ENCODE measurements around the gene HARBI1. TPM values are rescaled to one million over a fixed set of nuclear protein-coding genes. Genes with fewer than 3 reads are reported as not detected.

HARBI1 gene
- total RNA-seq, 2 experiments from 2014 or later = 18.2 to 18.7 TPM

- Histone ChIP-seq H3K36me3 (ENCODE audit: insufficient read depth, low read length) (peaks cover 4% of the 10 kb centered on the region), H3K9me3 (ENCODE audit: control insufficient read depth in 1 of 2, insufficient read depth in 1 of 2, low read length in 2 of 2) (no peaks in the 10 kb centered on the region), H3K27ac (ENCODE audit: low read depth in 1 of 2, low read length in 2 of 2) (no peak overlapping the region), H3K4me3 (ENCODE audit: low read length) (no peak overlapping the region), H3K4me1 (ENCODE audit: insufficient read depth, low read length) (peaks cover 3% of the 10 kb centered on the region), H3K27me3 (ENCODE audit: control insufficient read depth in 1 of 2, insufficient read depth in 2 of 2, low read length in 2 of 2) (no peaks in the 10 kb centered on the region)
- Mint-ChIP-seq H3K4me3 (no peak overlapping the region), H3K36me3 (ENCODE audit: low read depth) (peaks cover 35% of the 10 kb centered on the region), H3K4me1 (ENCODE audit: low read depth) (peaks cover 42% of the 10 kb centered on the region), H3K27ac (no peak overlapping the region), H3K9me3 (no peaks in the 10 kb centered on the region), H3K27me3 (no peaks in the 10 kb centered on the region)
- ChIA-PET POLR2A (no interaction called here), CTCF (no interaction called here)
- intact Hi-C loops (cut with DNase I, micrococcal nuclease) = no loop called here
- TF ChIP-seq CTCF (IDR thresholded peaks at IDR 0.05) = no peak
- ATAC-seq (ENCODE audit: poor library complexity) (no peak), DNase-seq (no peak)
These were observed 34.4 kb downstream of the HARBI1 start for GRCh38 chr11:46582588-46582987.

- peaks cover 4% of the 10 kb centered on the region for H3K9me3 Mint-ChIP-seq
- POLR2A ChIA-PET = no interaction called here
- peaks cover 44% of the 10 kb centered on the region for H3K36me3 Mint-ChIP-seq (ENCODE audit: low read depth)
- no peak overlapping the region for H3K4me3 Mint-ChIP-seq
- intact Hi-C loops (cut with DNase I, micrococcal nuclease) = no loop called here
- ATAC-seq (ENCODE audit: poor library complexity) (no peak), DNase-seq (no peak)
- Histone ChIP-seq H3K9me3 (ENCODE audit: control insufficient read depth in 1 of 2, insufficient read depth in 1 of 2, low read length in 2 of 2) (no peaks in the 10 kb centered on the region), H3K36me3 (ENCODE audit: insufficient read depth, low read length) (no peaks in the 10 kb centered on the region), H3K27ac (ENCODE audit: low read depth in 1 of 2, low read length in 2 of 2) (no peak overlapping the region), H3K4me3 (ENCODE audit: low read length) (no peak overlapping the region), H3K27me3 (ENCODE audit: control insufficient read depth in 1 of 2, insufficient read depth in 2 of 2, low read length in 2 of 2) (no peaks in the 10 kb centered on the region), H3K4me1 (ENCODE audit: insufficient read depth, low read length) (peaks cover 3% of the 10 kb centered on the region)
- H3K27ac Mint-ChIP-seq = no peak overlapping the region
- peaks cover 47% of the 10 kb centered on the region for H3K4me1 Mint-ChIP-seq (ENCODE audit: low read depth)
- no peak for TF ChIP-seq CTCF (IDR thresholded peaks at IDR 0.05)
- H3K27me3 Mint-ChIP-seq = no peaks in the 10 kb centered on the region
- CTCF ChIA-PET = no interaction called here
These were observed 40.0 kb downstream of the HARBI1 start for GRCh38 chr11:46577058-46577457.

- ChIA-PET CTCF (no interaction called here), POLR2A (interaction anchor here (1.1 kb wide), 1 partner anchor 19 kb away, joined by 3 read pairs; the partner anchor contains the start of gene AMBRA1)
- no peaks in the 10 kb centered on the region for H3K27me3 ChIP-seq (ENCODE audit: control insufficient read depth in 1 of 2, insufficient read depth in 2 of 2, low read length in 2 of 2)
- no peak for TF ChIP-seq CTCF (IDR thresholded peaks at IDR 0.05)
- intact Hi-C loops (cut with DNase I, micrococcal nuclease) = no loop called here
- no peaks in the 10 kb centered on the region for H3K27me3 Mint-ChIP-seq
- H3K4me3 Mint-ChIP-seq = no peak overlapping the region
- H3K4me3 ChIP-seq (ENCODE audit: low read length) = no peak overlapping the region
- peaks cover 6% of the 10 kb centered on the region for H3K4me1 ChIP-seq (ENCODE audit: insufficient read depth, low read length)
- no peaks in the 10 kb centered on the region for H3K36me3 ChIP-seq (ENCODE audit: insufficient read depth, low read length)
- H3K27ac Mint-ChIP-seq = no peak overlapping the region
- H3K9me3 ChIP-seq (ENCODE audit: control insufficient read depth in 1 of 2, insufficient read depth in 1 of 2, low read length in 2 of 2) = no peaks in the 10 kb centered on the region
- no peak for ATAC-seq (ENCODE audit: poor library complexity)
- peaks cover 30% of the 10 kb centered on the region for H3K36me3 Mint-ChIP-seq (ENCODE audit: low read depth)
- no peak for DNase-seq
- no peak overlapping the region for H3K27ac ChIP-seq (ENCODE audit: low read depth in 1 of 2, low read length in 2 of 2)
- peaks cover 4% of the 10 kb centered on the region for H3K9me3 Mint-ChIP-seq
- H3K4me1 Mint-ChIP-seq (ENCODE audit: low read depth) = peaks cover 42% of the 10 kb centered on the region
These were observed 42.4 kb downstream of the HARBI1 start for GRCh38 chr11:46574656-46575055.
